WERI-Rb-1 (cell line): ENCODE measurements around the gene SKAP1.
A peak's percentile ranks its signal among the peaks of the same experiment; 100 is the strongest.

ENCODE experiments used
- DNase-seq: peaks from one replicate; pipeline ENCODE4 v3.0.0-alpha.2; 2020
- H3K27ac ChIP-seq: fragments of 250-450 bp; sonication (Bioruptor Pico); 2 replicates; pipeline ENCODE4 v1.5.1; 2020; ENCODE audit warnings: mild to moderate bottlenecking, moderate library complexity
- H3K27me3 ChIP-seq: fragments of 250-450 bp; sonication (Bioruptor Pico); 2 replicates; pipeline ENCODE4 v1.5.1; 2021; ENCODE audit warnings: mild to moderate bottlenecking, low read depth, moderate library complexity; ENCODE audit not compliant: insufficient read depth, severe bottlenecking
- H3K36me3 ChIP-seq: fragments of 250-450 bp; sonication (Bioruptor Pico); 2 replicates; pipeline ENCODE4 v1.5.1; 2020; ENCODE audit warnings: mild to moderate bottlenecking, moderate library complexity
- H3K4me3 ChIP-seq: 2 replicates; pipeline ENCODE4 v1.5.1; 2011; ENCODE audit warnings: low read depth, mild to moderate bottlenecking, control low read depth, low read length
- H3K9me3 ChIP-seq: fragments of 250-450 bp; sonication (Bioruptor Pico); 2 replicates; pipeline ENCODE4 v1.5.1; 2021; ENCODE audit warnings: mild to moderate bottlenecking, moderate library complexity; ENCODE audit not compliant: severe bottlenecking
- CTCF ChIP-seq: IDR thresholded peaks from 2 replicates; pipeline ENCODE4 v1.5.1; 2011; ENCODE audit warnings: low read depth, mild to moderate bottlenecking, control low read depth, inconsistent platforms, low read length

The SKAP1 gene

GRCh38 chr17:48336986-48337385, 93.0 kb downstream of the SKAP1 start:
- DNase-seq, result no peak
- H3K27ac ChIP-seq, result no peak overlapping the region
- no peaks in the 10 kb centered on the region for H3K9me3 ChIP-seq
- H3K4me3 ChIP-seq, result no peak overlapping the region
- no peaks in the 10 kb centered on the region for H3K27me3 ChIP-seq
- H3K36me3 ChIP-seq, result no peaks in the 10 kb centered on the region
- no peak for TF ChIP-seq CTCF

- Histone ChIP-seq H3K9me3 (no peaks in the 10 kb centered on the region), H3K27ac (no peak overlapping the region), H3K36me3 (no peaks in the 10 kb centered on the region), H3K27me3 (no peaks in the 10 kb centered on the region), H3K4me3 (no peak overlapping the region)
- peak; percentile 37 for TF ChIP-seq CTCF
- DNase-seq, result no peak
Observed at GRCh38 chr17:48335858-48336500, 94.0 kb downstream of the SKAP1 start.

GRCh38 chr17:48335146-48335784, 94.7 kb downstream of the SKAP1 start:
- Histone ChIP-seq H3K9me3 (no peaks in the 10 kb centered on the region), H3K36me3 (no peaks in the 10 kb centered on the region), H3K27ac (no peak overlapping the region), H3K4me3 (no peak overlapping the region), H3K27me3 (no peaks in the 10 kb centered on the region)
- no peak for TF ChIP-seq CTCF
- DNase-seq, result no peak

- H3K4me3 ChIP-seq, result no peak overlapping the region
- H3K9me3 ChIP-seq, result no peaks in the 10 kb centered on the region
- no peak for DNase-seq
- no peaks in the 10 kb centered on the region for H3K36me3 ChIP-seq
- no peaks in the 10 kb centered on the region for H3K27me3 ChIP-seq
- no peak overlapping the region for H3K27ac ChIP-seq
- TF ChIP-seq CTCF, result no peak
Observed at GRCh38 chr17:48333034-48333530, 96.9 kb downstream of the SKAP1 start.

GRCh38 chr17:48330887-48331286, 99.1 kb downstream of the SKAP1 start:
- TF ChIP-seq CTCF, result no peak
- Histone ChIP-seq H3K9me3 (no peaks in the 10 kb centered on the region), H3K27ac (no peak overlapping the region), H3K36me3 (no peaks in the 10 kb centered on the region), H3K27me3 (no peaks in the 10 kb centered on the region), H3K4me3 (no peak overlapping the region)
- no peak for DNase-seq
